ENCODE data around the gene TPRG1L.

Gene TPRG1L

DNA sequence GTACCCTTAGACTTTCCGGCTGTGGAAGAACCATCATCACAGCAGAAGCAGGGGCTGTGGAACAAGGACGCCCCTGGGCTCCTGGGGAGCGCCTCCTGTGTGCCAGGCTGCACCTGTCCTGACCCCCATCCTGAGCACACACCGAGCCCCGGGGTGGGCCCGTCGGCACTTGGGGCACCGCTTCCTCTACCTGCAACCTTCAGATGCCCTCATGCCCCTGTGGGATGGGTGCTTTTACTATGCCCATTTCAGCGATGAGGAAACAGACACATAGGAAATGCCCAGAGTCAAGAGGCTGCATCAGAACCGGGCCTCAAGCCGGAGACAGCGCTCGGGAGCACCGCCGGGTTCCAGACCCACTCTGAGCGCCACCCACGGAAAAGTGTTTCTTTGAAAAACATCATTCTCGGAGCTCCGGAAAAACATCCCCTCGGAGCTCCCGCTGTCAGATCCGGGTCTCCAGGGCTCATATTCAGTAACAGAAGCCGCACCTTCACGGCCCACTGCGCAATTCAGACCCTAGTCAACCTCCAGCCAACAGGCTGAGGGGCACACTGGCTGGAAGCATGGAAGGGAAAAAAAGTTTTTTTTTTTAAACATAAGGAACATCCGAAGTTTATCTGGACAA, 8.0 kb downstream of the TPRG1L start:
- no peaks in the 10 kb centered on the region for H3K36me3 ChIP-seq (ENCODE audit: insufficient read depth)
- H3K9ac ChIP-seq: no peak overlapping the region
- H3K27ac ChIP-seq: no peak overlapping the region
- no peaks in the 10 kb centered on the region for H3K4me1 ChIP-seq (ENCODE audit: low read depth, poor library complexity, severe bottlenecking)
- no peak overlapping the region for H3K4me3 ChIP-seq (IDR thresholded peaks at IDR 0.05; ENCODE audit: insufficient read depth, low read depth, low read length)
- no peaks in the 10 kb centered on the region for H3K27me3 ChIP-seq (ENCODE audit: insufficient read depth, low read depth)
- no peaks in the 10 kb centered on the region for H3K79me2 ChIP-seq (ENCODE audit: insufficient read depth, low read depth)
- H3K4me2 ChIP-seq: no peak overlapping the region
- H2AFZ ChIP-seq (ENCODE audit: low read depth): no peak overlapping the region
- H4K20me1 ChIP-seq (ENCODE audit: insufficient read depth): no peaks in the 10 kb centered on the region
- TF ChIP-seq, protein P1, sequence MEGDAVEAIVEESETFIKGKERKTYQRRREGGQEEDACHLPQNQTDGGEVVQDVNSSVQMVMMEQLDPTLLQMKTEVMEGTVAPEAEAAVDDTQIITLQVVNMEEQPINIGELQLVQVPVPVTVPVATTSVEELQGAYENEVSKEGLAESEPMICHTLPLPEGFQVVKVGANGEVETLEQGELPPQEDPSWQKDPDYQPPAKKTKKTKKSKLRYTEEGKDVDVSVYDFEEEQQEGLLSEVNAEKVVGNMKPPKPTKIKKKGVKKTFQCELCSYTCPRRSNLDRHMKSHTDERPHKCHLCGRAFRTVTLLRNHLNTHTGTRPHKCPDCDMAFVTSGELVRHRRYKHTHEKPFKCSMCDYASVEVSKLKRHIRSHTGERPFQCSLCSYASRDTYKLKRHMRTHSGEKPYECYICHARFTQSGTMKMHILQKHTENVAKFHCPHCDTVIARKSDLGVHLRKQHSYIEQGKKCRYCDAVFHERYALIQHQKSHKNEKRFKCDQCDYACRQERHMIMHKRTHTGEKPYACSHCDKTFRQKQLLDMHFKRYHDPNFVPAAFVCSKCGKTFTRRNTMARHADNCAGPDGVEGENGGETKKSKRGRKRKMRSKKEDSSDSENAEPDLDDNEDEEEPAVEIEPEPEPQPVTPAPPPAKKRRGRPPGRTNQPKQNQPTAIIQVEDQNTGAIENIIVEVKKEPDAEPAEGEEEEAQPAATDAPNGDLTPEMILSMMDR (conservative IDR thresholded peaks at IDR 0.05; ENCODE audit: low read depth, low read length): no peak

DNA sequence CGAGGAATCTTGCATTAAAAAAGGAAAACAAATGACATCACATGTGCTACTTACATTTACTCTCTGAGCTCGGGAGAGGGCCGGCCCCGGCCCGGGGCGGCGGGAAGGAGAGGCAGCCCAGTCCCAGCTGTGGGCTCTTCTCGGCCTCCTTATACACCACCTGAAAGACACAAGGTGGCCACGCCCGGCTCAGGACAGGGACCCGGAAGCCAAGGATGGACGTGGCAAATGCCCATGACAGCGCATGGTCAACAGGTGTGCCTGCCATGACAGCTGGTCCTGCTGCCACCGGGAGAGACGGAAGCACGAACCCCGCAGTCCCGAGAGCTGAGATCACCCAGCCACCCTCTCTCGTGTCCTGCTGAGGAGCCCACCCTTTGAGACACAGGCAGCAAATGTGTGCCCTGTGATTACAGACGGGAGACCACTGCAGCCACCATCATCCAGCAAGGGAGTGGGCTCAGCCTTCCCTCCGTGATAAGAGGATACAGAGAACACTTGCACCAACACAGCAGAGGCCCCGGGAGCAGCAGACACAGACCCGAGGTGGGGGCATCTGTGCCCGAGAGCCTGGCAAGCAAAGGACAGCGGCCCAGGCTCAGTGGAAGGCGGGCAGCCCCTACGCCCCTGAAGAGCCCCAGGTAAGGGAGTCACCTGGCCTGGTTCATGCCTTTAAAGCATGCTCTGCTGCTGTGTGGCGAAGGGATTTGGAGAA, 8.7 kb downstream of the TPRG1L start:
- no peaks in the 10 kb centered on the region for H3K27me3 ChIP-seq (ENCODE audit: insufficient read depth, low read depth)
- H3K27ac ChIP-seq: no peak overlapping the region
- no peak overlapping the region for H2AFZ ChIP-seq (ENCODE audit: low read depth)
- H3K4me1 ChIP-seq (ENCODE audit: low read depth, poor library complexity, severe bottlenecking): no peaks in the 10 kb centered on the region
- H3K4me2 ChIP-seq: no peak overlapping the region
- H3K4me3 ChIP-seq (IDR thresholded peaks at IDR 0.05; ENCODE audit: insufficient read depth, low read depth, low read length): no peak overlapping the region
- no peaks in the 10 kb centered on the region for H3K79me2 ChIP-seq (ENCODE audit: insufficient read depth, low read depth)
- no peak overlapping the region for H3K9ac ChIP-seq
- no peaks in the 10 kb centered on the region for H4K20me1 ChIP-seq (ENCODE audit: insufficient read depth)
- TF ChIP-seq, protein P1 (conservative IDR thresholded peaks at IDR 0.05; ENCODE audit: low read depth, low read length): no peak
- H3K36me3 ChIP-seq (ENCODE audit: insufficient read depth): no peaks in the 10 kb centered on the region

DNA sequence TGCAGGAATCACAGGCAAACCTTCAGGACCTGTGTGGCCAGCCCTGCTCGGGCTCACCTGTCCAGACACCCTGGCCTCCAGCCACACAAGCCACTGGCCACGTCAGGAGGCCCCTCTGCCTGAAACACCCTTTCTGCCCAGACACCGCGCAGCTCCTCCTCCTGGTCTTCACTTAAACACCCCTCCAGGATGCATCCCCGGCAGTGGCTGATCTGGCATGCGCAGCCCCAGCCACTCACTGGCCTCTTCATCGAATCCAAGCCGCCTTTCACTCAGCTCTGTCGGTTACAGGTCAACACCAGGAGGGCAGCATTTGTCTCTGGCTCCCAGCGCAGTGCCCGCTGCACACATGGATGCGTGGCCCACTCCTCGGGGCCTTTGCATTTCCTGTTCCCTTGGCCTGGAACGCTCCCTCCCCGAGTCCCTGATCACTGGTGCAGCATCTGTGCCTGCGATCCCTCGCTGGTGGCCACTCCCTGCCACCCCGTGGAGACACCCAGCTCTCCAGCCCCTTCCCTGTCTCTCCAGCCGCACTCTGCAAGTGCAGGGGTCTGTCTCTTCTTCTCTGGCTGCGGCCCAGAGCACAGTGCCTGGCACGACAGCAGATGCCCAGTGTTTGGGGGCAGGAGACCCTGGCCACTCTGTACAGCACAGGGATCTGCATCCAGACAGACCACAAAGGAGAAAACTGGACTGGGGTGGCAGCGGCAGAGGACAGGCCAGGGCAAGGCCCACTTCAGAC, 9.4 kb downstream of the TPRG1L start:
- no peaks in the 10 kb centered on the region for H4K20me1 ChIP-seq (ENCODE audit: insufficient read depth)
- no peaks in the 10 kb centered on the region for H3K79me2 ChIP-seq (ENCODE audit: insufficient read depth, low read depth)
- H3K36me3 ChIP-seq (ENCODE audit: insufficient read depth): no peaks in the 10 kb centered on the region
- H3K27me3 ChIP-seq (ENCODE audit: insufficient read depth, low read depth): no peaks in the 10 kb centered on the region
- H3K4me1 ChIP-seq (ENCODE audit: low read depth, poor library complexity, severe bottlenecking): no peaks in the 10 kb centered on the region
- no peak overlapping the region for H3K9ac ChIP-seq
- TF ChIP-seq, protein P1 (conservative IDR thresholded peaks at IDR 0.05; ENCODE audit: low read depth, low read length): no peak
- no peak overlapping the region for H3K4me3 ChIP-seq (IDR thresholded peaks at IDR 0.05; ENCODE audit: insufficient read depth, low read depth, low read length)
- no peak overlapping the region for H3K4me2 ChIP-seq
- H3K27ac ChIP-seq: no peak overlapping the region
- no peak overlapping the region for H2AFZ ChIP-seq (ENCODE audit: low read depth)

- TF ChIP-seq, protein P1 (conservative IDR thresholded peaks at IDR 0.05; ENCODE audit: low read depth, low read length): no peak
- no peaks in the 10 kb centered on the region for H4K20me1 ChIP-seq (ENCODE audit: insufficient read depth)
- no peak overlapping the region for H3K4me3 ChIP-seq (IDR thresholded peaks at IDR 0.05; ENCODE audit: insufficient read depth, low read depth, low read length)
- H2AFZ ChIP-seq (ENCODE audit: low read depth): no peak overlapping the region
- no peak overlapping the region for H3K27ac ChIP-seq
- H3K4me1 ChIP-seq (ENCODE audit: low read depth, poor library complexity, severe bottlenecking): no peaks in the 10 kb centered on the region
- no peaks in the 10 kb centered on the region for H3K79me2 ChIP-seq (ENCODE audit: insufficient read depth, low read depth)
- no peak overlapping the region for H3K4me2 ChIP-seq
- no peak overlapping the region for H3K9ac ChIP-seq
- H3K27me3 ChIP-seq (ENCODE audit: insufficient read depth, low read depth): no peaks in the 10 kb centered on the region
- H3K36me3 ChIP-seq (ENCODE audit: insufficient read depth): no peaks in the 10 kb centered on the region
Observed at GRCh38 chr1:3636080-3636479, 11.3 kb downstream of the TPRG1L start.
